RWPE2 (cell line): Measurements from ENCODE around the gene PIK3CD.

Experiments
- ATAC-seq: fragments of 200-7000 bp; cut with Tn5 transposase; 3 replicates; pipeline ENCODE4 v1.9.1; 2021; ENCODE audit warnings: low read depth
- DNase-seq: peaks from one replicate; pipeline ENCODE4 v3.0.0-alpha.2; 2020; ENCODE audit warnings: low spot score
- H3K27ac ChIP-seq: fragments of 450-650 bp; 2 replicates; pipeline ENCODE4 v1.5.1; 2017; ENCODE audit warnings: mild to moderate bottlenecking; ENCODE audit not compliant: poor library complexity, severe bottlenecking
- H3K27me3 ChIP-seq: fragments of 250-450 bp; sonication (Bioruptor Pico); 2 replicates; pipeline ENCODE4 v1.5.1; 2021; ENCODE audit warnings: mild to moderate bottlenecking, moderate library complexity; ENCODE audit not compliant: insufficient read depth, poor library complexity, severe bottlenecking
- H3K36me3 ChIP-seq: fragments of 250-450 bp; sonication (Bioruptor Pico); 2 replicates; pipeline ENCODE4 v1.5.1; 2020; ENCODE audit warnings: low read depth, mild to moderate bottlenecking, moderate library complexity
- H3K4me1 ChIP-seq: fragments of 250-450 bp; sonication (Bioruptor Pico); 2 replicates; pipeline ENCODE4 v1.5.1; 2021; ENCODE audit warnings: mild to moderate bottlenecking, moderate library complexity; ENCODE audit not compliant: insufficient read depth, poor library complexity, severe bottlenecking
- H3K4me3 ChIP-seq: fragments of 250-450 bp; sonication (Bioruptor Pico); 2 replicates; pipeline ENCODE4 v1.5.1; 2021; ENCODE audit warnings: mild to moderate bottlenecking, moderate library complexity; ENCODE audit not compliant: severe bottlenecking
- H3K9me3 ChIP-seq: fragments of 250-450 bp; sonication (Bioruptor Pico); 2 replicates; pipeline ENCODE4 v1.5.1; 2021; ENCODE audit warnings: mild to moderate bottlenecking, moderate library complexity; ENCODE audit not compliant: severe bottlenecking
- CTCF ChIP-seq: fragments of 450-650 bp; IDR thresholded peaks from one replicate; pipeline ENCODE4 v1.5.1; 2017; ENCODE audit warnings: mild to moderate bottlenecking, moderate library complexity; ENCODE audit not compliant: poor library complexity, severe bottlenecking

PIK3CD gene

DNA sequence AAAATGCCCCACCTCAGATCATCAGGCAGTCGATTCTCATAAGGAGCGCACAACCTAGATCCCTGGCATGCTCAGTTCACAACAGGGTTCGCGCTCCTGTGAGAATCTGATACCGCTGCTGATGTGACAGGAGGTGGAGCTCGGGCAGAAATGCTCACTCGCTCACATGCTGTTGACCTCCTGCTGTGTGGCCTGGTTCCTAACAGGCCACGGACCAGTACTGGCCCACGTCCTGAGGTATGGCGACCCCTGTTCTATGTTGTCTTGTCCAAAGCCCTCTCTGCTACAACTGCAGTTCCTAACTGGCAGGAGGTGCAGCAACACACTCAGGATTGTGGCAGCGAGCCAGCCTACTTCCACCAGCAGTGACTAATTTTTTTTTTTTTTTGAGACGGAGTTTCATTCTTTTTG, 101.6 kb downstream of the PIK3CD start:
- H3K27ac ChIP-seq = peak overlapping the region; percentile 6
- ATAC-seq (peak; percentile 46; the same call in 2 of the 3 replicates), DNase-seq (peak; percentile 78)
- no peak overlapping the region for H3K4me3 ChIP-seq
- H3K4me1 ChIP-seq = peaks cover 6% of the 10 kb centered on the region
- TF ChIP-seq CTCF = no peak
- peaks cover 72% of the 10 kb centered on the region for H3K36me3 ChIP-seq
- no peaks in the 10 kb centered on the region for H3K27me3 ChIP-seq
- H3K9me3 ChIP-seq = no peaks in the 10 kb centered on the region

GRCh38 chr1:9755441-9755995, 104.0 kb downstream of the PIK3CD start:
- Histone ChIP-seq H3K4me3 (no peak overlapping the region), H3K9me3 (no peaks in the 10 kb centered on the region), H3K27me3 (no peaks in the 10 kb centered on the region), H3K4me1 (peaks cover 19% of the 10 kb centered on the region), H3K36me3 (peaks cover 48% of the 10 kb centered on the region), H3K27ac (peak overlapping the region; percentile 23)
- ATAC-seq (0 out of 3 replicates have a peak, but pooled peaks have one; percentile 30), DNase-seq (no peak)
- TF ChIP-seq CTCF = no peak

GRCh38 chr1:9758559-9759121, 107.1 kb downstream of the PIK3CD start:
- Histone ChIP-seq H3K4me3 (no peak overlapping the region), H3K36me3 (peaks cover 35% of the 10 kb centered on the region), H3K27ac (peak overlapping the region; percentile 60), H3K9me3 (no peaks in the 10 kb centered on the region), H3K27me3 (no peaks in the 10 kb centered on the region), H3K4me1 (peaks cover 19% of the 10 kb centered on the region)
- ATAC-seq (peak; percentile 69; the same call in 2 of the 3 replicates), DNase-seq (no peak)
- TF ChIP-seq CTCF = no peak

GRCh38 chr1:9759939-9760338, 108.4 kb downstream of the PIK3CD start:
- Histone ChIP-seq H3K36me3 (peaks cover 25% of the 10 kb centered on the region), H3K9me3 (no peaks in the 10 kb centered on the region), H3K4me3 (no peak overlapping the region), H3K4me1 (peaks cover 20% of the 10 kb centered on the region), H3K27ac (peak overlapping the region; percentile 60), H3K27me3 (no peaks in the 10 kb centered on the region)
- DNase-seq (no peak), ATAC-seq (no peak)
- TF ChIP-seq CTCF = no peak

DNA sequence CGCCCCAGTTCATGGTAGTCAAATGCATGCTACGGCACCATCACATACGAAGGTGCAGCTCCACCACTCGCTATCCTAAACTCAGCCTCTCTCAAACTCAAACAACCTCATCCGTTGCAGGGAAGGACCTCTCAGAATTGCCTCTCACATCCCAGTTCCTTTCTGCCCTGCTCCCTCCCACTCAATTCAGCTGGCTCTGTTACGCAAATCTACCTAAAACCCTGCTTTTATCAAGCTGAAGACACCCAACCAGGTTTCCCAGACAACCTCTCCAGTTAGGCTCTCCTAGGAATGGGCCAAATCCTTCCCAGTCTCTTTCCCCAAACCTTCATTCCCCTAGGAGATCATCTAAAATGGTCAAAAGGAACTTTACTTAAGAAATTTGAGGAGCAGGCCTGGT, 109.3 kb downstream of the PIK3CD start:
- H3K27ac ChIP-seq = no peak overlapping the region
- H3K4me1 ChIP-seq = peaks cover 28% of the 10 kb centered on the region
- no peak overlapping the region for H3K4me3 ChIP-seq
- no peaks in the 10 kb centered on the region for H3K9me3 ChIP-seq
- H3K27me3 ChIP-seq = no peaks in the 10 kb centered on the region
- no peak for TF ChIP-seq CTCF
- peaks cover 21% of the 10 kb centered on the region for H3K36me3 ChIP-seq
- ATAC-seq (no peak), DNase-seq (no peak)
